Measurements from ENCODE around the gene CFC1B. TPM values are rescaled to one million over a fixed set of nuclear protein-coding genes. Genes with fewer than 3 reads are reported as not detected.

The CFC1B gene
- total RNA-seq: 0.33 TPM

GRCh38 chr2:130520992-130521391, at the start of gene CFC1B:
Gene CFC1B, plus strand, starts transcription at chr2:130521222. Its CDS starts 263 bp downstream, at chr2:130521485.

GRCh38 chr2:130509228-130509627, 11.8 kb upstream of the CFC1B start, which contains the start of gene POTEI:
Gene POTEI, minus strand, starts transcription at chr2:130509328. Its CDS starts 93 bp downstream, at chr2:130509235.

Other genes with a start within 250 kb of the CFC1B start
- 53.5 TPM for gene IMP4, start 178.3 kb upstream of the CFC1B start, total RNA-seq
- 30.5 TPM for gene PTPN18, start 165.2 kb upstream of the CFC1B start, total RNA-seq
- 0.22 TPM for gene POTEI, start 11.9 kb upstream of the CFC1B start, total RNA-seq
- gene CFC1, start 78.4 kb downstream of the CFC1B start, total RNA-seq: 0.55 TPM
- 0.71 TPM for gene POTEJ, start 90.2 kb downstream of the CFC1B start, total RNA-seq
- gene GPR148, start 207.8 kb downstream of the CFC1B start, total RNA-seq: not detected
- gene AMER3, start 234.3 kb downstream of the CFC1B start, total RNA-seq: 11.8 TPM

Measured in camera-type eye (tissue), 1 donor.